HG03439 (cell line): ENCODE results near the gene EVI2B.
"Not testable (repeated sequence)": the region's sequence is repeated elsewhere in the genome, so short reads cannot be mapped to it uniquely, and the experiment has no call there.

Experiments used
- ATAC-seq: cut with Tn5 transposase; IDR thresholded peaks from one replicate; pipeline ENCODE4 v1.9.1; 2021; ENCODE audit warnings: mild to moderate bottlenecking, moderate library complexity; ENCODE audit not compliant: unreplicated experiment

The EVI2B gene

GRCh38 chr17:31310886-31311285 is 3.0 kb downstream of the EVI2B start:
- no peak for ATAC-seq

DNA sequence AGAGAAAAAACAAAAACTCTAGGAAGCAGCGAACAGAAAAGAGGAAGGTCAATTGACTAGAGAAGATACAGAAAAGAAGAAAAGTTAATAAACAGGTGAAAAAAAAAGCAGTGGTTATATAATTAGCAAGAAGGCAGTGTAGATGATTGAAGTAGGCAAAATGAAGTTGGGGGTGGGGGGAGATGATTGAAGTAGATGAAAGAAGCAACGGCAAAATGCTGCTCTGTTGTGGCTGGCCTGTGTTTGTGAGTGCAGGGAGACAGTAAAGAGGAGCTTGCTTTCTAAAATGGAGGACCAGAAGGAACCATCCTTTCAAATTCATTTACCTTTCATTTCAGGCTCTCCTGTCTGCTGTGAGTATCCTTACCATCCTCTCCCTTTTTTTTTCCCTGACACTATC is 3.6 kb downstream of the EVI2B start:
- no peak for ATAC-seq

GRCh38 chr17:31309556-31309955 is 4.3 kb downstream of the EVI2B start:
- no peak for ATAC-seq

DNA sequence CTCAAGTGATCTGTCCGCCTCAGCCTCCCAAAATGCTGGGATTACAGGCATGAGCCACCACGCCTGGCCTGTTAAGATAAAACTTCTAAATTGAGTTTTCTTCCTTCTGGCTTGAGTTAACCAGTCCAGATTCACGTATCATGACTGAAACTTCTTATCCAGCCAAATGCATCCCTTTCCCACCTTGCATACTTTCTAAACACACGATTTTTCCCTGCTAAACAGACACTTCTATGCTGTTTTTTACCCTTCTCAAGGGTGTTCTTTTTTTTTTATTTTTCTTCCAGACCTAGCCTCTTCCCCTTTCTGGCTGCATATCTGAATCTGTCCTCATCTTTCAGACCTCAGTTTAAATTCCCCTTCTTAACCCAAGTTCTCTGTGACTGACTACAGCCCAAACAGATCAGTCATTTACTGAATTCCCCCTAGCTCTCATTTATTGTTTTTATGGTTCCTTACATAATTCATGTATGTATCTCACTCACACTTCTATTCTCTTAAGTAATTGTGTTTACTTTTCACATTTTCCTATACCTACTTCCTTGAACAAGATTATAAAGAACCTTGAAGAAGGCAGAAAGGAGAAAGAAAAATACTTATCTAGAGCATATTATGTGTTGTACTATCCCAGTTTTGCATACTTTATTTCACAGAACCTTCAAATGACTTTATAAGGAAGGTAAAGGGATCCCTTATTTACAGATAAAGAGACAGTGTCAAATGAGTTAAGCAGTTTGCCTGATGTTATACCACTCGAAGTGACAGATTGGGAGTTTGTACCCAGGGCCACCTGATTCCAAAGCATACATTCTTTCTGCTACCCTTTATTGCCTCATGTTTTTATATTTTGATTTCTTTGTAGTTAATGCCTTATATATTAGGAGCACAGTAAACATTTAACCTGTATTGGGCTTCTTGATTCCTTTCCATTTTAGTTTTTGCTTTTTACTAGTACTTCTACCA is 5.2 kb downstream of the EVI2B start:
- ATAC-seq, result no peak

DNA sequence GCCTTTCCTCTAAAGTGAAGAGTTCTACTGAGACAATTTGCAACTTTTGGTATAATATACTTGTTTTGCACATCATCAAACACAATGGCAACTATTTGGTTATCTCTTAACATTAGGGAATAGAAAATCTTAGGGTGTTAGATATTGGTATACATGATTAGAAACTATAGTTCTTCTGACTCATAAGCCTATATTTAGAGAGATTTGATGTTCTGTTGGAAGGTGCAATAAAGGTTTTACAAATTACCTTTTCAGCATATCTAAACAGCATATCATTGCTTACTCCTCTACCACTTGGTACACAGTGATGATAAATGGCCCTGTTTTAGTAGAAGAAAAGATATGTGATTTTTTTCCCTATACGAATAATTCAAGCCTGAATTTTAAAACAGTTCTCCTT is 6.2 kb downstream of the EVI2B start:
- ATAC-seq, result no peak

DNA sequence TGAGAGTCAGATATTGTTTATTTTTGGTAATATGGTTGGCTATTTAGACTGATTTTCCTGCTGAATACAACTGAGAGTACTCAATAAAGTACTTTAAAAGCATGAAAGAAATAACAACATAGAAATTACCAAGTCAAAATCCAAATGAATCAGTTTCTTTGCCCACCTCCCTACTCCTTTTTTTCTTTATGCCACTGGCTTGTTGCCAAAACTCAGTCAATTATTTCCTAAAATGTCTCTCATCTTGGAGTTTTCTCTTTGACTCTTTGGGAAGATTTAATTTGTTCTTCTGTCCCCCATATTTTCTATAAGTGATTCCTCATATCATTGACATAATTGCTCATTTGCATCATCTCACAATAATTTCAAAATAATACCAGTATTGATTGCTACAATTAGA is 14.2 kb downstream of the EVI2B start:
- ATAC-seq, result no peak

DNA sequence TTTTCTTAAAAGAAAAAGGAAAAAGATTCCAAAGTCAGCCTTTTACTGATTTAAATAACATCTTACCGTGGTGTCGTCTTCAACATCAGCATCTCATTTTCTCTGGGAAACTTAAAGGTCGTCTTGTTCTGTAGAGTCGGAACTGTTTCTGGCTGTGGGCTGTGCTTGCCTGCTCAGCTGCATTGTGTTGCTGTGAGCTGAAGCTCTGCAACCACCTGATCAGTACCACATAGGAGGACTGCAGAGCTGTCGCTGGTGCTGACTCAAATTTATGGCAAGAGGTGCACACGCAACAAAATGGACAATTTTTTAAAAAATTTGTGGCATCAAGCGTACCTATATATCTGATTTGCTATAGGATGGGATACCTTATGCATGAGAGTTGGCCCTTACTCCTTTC is 16.8 kb downstream of the EVI2B start, which contains the start of gene OMG:
Gene OMG, minus strand, starts transcription at position 150 of the 400 bp plus-strand sequence. CDS start 908 bp downstream, outside the sequence.
- no peak for ATAC-seq

DNA sequence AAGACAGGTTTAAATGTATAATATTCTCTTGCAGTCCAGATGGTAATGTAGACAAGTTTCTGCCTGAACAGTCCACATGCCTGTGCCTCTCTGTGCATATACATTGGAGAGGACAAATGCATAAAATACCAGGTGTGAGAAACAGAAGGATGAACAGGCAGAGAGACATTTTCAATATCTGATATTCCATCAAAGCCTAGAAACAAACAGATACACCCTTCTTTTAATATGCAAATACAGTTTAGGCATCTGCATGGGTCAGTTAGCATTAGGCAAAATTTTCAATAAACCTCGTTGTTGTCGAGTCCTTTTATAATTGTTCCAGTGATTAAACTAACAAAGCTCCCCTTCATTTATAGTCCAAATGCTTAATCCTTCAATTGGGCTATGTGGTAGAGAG is 17.7 kb downstream of the EVI2B start:
- no peak for ATAC-seq

DNA sequence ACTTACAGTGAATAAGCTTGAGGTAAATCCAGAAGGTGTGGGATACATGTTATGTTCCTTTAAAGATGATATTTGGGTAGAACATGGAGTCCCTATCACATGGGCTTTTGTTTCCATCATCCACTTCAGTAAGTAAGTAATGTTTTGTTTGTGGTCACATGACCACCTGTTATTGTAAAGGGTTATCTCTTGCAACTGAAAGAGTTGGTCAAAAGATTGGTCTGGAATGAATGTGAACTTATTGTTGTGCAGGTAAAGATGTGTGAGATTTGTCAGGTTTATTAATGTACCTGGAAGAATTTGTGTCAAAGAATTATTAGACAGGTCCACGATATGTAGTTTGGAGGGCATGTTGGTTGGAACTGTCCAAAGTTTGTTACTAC is 18.4 kb downstream of the EVI2B start:
- no peak for ATAC-seq

DNA sequence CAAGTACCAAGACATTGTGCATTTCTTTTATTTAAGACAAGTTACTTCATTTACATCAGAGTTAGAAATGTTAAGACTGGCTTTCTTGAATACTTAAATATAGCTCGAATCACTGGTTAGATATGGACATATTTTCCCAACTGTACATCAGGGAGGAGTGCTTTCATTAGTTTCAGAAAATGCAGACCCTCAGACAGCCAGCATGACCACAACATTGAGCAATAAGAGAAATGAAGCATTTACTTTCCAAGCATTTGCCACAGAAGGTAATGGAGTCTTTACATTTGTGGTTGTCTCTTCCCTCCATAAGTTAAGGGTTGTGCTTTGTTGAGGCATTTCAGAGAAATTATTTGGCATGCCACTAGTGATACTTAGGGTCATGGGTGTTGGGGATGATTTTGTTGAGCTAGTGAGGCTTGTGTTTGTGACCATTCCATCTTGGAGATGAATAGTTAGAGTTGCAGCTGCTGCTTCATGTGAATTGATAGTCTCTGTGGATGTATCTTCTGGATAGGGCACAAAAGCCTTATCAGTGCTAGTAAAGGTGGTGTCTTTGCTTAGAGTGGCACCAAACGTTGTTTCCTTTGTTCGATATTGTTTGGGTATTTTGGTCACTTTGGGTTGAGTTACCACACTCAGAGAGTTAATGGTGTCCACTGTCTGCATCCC is 18.9 kb downstream of the EVI2B start:
- no peak for ATAC-seq

DNA sequence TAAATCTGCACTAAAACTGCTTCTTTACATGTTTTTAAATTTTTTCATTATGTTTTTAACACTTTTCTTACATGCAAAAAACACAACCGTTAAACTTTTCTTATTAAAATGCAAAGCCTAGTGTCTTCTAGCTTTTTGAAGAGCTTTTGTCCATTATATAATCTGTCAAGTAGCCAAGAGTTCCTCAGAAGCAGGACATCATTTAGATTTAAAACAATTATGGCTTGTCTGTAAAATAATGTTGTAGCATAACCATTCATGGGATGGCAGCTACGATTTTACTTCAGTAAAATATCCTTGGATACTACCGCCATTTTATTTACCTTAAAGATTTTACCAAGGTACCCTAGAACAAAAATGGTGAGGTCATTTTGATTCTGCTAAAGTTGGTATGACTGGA is 19.6 kb downstream of the EVI2B start:
- no peak for ATAC-seq

DNA sequence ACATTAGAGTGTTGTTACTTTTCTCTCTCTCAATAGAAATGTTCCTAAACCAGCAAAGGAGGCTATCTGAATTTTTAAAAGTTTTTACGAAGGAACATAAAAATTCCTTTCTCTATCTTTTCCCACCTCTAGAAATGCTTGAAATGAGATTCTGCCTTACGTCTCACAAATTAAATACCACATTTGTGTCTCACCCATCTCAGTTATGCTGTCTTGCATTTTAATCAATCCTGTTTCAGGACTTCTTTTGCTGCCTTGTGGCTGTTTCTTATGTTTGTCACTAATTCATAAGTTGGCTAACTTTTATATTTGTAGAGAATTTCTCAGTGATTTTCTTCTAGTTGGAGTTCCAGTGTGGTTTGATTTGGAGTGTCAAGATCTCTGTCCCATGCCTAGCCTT is 20.3 kb downstream of the EVI2B start:
- no peak for ATAC-seq

- ATAC-seq, result no peak
Observed at GRCh38 chr17:31291820-31292219, 22.0 kb downstream of the EVI2B start.

- no peak for ATAC-seq
Observed at GRCh38 chr17:31289790-31290189, 24.1 kb downstream of the EVI2B start.

GRCh38 chr17:31287932-31288331 is 25.9 kb downstream of the EVI2B start:
- ATAC-seq, result not testable (repeated sequence)

DNA sequence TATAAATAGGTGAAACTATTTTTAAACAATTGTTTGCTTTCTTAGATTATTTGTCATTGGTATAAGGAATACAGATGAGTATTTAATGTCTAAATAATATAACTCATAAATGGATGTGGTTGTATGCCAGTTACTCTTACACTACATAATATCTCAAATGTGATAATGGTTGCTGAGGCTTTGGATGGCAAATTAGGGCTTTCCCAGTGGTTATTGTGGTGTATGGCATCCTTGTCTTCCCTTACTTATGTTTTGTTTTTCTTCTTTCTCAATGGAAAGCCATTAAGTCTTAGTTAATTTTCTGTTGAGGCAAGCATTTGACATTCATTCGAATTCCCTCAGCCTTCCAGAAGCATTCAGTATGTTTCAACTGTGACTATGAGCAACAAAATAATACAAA is 27.3 kb downstream of the EVI2B start:
- no peak for ATAC-seq

DNA sequence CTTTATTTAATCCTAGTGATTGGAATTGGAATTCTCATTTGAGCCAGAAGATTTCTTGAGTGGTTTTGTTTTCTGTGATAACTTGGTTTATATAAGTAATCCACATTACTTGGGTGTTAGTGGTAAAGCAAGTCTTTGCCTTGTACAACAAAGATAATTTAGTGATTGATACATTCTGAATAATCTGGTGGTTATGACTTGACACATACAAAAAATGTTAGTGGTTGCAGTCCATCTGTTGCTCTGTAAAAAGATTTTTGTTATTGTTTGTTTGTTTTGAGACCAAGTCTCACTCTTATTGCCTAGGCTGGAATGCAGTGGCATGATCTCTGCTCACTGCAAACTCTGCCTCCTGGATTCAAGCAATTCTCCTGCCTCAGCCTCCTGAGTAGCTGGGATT is 30.0 kb downstream of the EVI2B start:
- ATAC-seq, result no peak

GRCh38 chr17:31281061-31281460 is 32.8 kb downstream of the EVI2B start:
- no peak for ATAC-seq

GRCh38 chr17:31279401-31279800 is 34.5 kb downstream of the EVI2B start:
- no peak for ATAC-seq

GRCh38 chr17:31275116-31275515 is 38.7 kb downstream of the EVI2B start:
- no peak for ATAC-seq

- ATAC-seq, result no peak
Observed at GRCh38 chr17:31274252-31274651, 39.6 kb downstream of the EVI2B start.

- ATAC-seq, result no peak
Observed at GRCh38 chr17:31273516-31273915, 40.3 kb downstream of the EVI2B start.
